Neural cell (in vitro differentiated cells): ENCODE results near the gene PGP. TPM values are rescaled to one million over a fixed set of nuclear protein-coding genes. Genes with fewer than 3 reads are reported as not detected.

Experiments used
- H2AFZ ChIP-seq: fragments of 200-600, 300-800 bp; sonication (generic), shearing (Covaris generic); 2 replicates; pipeline ENCODE4 v1.6.0; 2014; ENCODE audit warnings: low read depth, mild to moderate bottlenecking, antibody characterized with exemption, low read length, moderate library complexity
- H3F3A ChIP-seq: fragments of 200-600 bp; shearing (Covaris generic); 2 replicates; pipeline ENCODE4 v1.6.1; 2016; ENCODE audit warnings: mild to moderate bottlenecking, moderate library complexity, mixed read lengths, antibody characterized with exemption, low read length; ENCODE audit not compliant: insufficient read depth, poor library complexity, severe bottlenecking
- H3K27ac ChIP-seq: fragments of 200-600, 300-800 bp; sonication (generic), shearing (Covaris generic); 2 replicates; pipeline ENCODE4 v1.5.1; 2014; ENCODE audit warnings: mild to moderate bottlenecking, low read length, moderate library complexity
- H3K27me3 ChIP-seq: fragments of 300-800, 200-600 bp; sonication (generic), shearing (Covaris generic); 2 replicates; pipeline ENCODE4 v1.6.0; 2014; ENCODE audit warnings: mild to moderate bottlenecking, low read depth, low read length, moderate library complexity; ENCODE audit not compliant: insufficient read depth
- H3K36me3 ChIP-seq: fragments of 300-800, 200-600 bp; sonication (generic), shearing (Covaris generic); 2 replicates; pipeline ENCODE4 v1.5.1; 2014; ENCODE audit warnings: mild to moderate bottlenecking, antibody characterized with exemption, low read length, moderate library complexity; ENCODE audit not compliant: insufficient read depth
- H3K4me2 ChIP-seq: fragments of 300-800, 200-600 bp; sonication (generic), shearing (Covaris generic); 2 replicates; pipeline ENCODE4 v1.6.0; 2014; ENCODE audit warnings: mild to moderate bottlenecking, low read length
- H3K4me3 ChIP-seq: fragments of 300-800, 200-600 bp; sonication (generic), shearing (Covaris generic); 2 replicates; pipeline ENCODE4 v1.5.1; 2014; ENCODE audit warnings: mild to moderate bottlenecking, low read length, moderate library complexity
- H3K79me2 ChIP-seq: fragments of 200-600 bp; shearing (Covaris generic); replicated peaks from 2 replicates; pipeline ENCODE4 v1.6.0; 2014; ENCODE audit warnings: mild to moderate bottlenecking, low read length, moderate library complexity; ENCODE audit not compliant: insufficient read depth
- H3K9ac ChIP-seq: fragments of 300-800, 200-600 bp; sonication (generic), shearing (Covaris generic); 2 replicates; pipeline ENCODE4 v1.6.1; 2016; ENCODE audit warnings: mild to moderate bottlenecking, low read length, mixed read lengths
- H3K9me2 ChIP-seq: fragments of 200-600 bp; shearing (Covaris generic); 2 replicates; pipeline ENCODE4 v1.6.1; 2016; ENCODE audit warnings: mild to moderate bottlenecking, low read length, mixed read lengths; ENCODE audit not compliant: insufficient read depth
- H3K9me3 ChIP-seq: fragments of 200-600, 300-800 bp; sonication (generic), shearing (Covaris generic); 2 replicates; pipeline ENCODE4 v1.6.1; 2016; ENCODE audit warnings: mild to moderate bottlenecking, mixed run types, low read length, moderate library complexity, mixed read lengths
- H4K20me1 ChIP-seq: fragments of 200-600 bp; shearing (Covaris generic); 2 replicates; pipeline ENCODE4 v1.6.1; 2016; ENCODE audit warnings: mild to moderate bottlenecking, mixed run types; ENCODE audit not compliant: insufficient read depth
- CTCF ChIP-seq: fragments of 450-650 bp; IDR thresholded peaks from 2 replicates; pipeline ENCODE4 v1.5.1; 2014; ENCODE audit warnings: antibody characterized with exemption, mild to moderate bottlenecking, moderate library complexity; ENCODE audit not compliant: poor library complexity, severe bottlenecking
- EP300 ChIP-seq: fragments of 450-650 bp; conservative IDR thresholded peaks from 2 replicates; pipeline ENCODE4 v1.6.1; 2014; ENCODE audit warnings: antibody characterized with exemption, mild to moderate bottlenecking, moderate library complexity; ENCODE audit not compliant: poor library complexity, severe bottlenecking
- EZH2 ChIP-seq: fragments of 200-600, 300-800 bp; shearing (Covaris generic), sonication (generic); IDR thresholded peaks from 2 replicates; pipeline ENCODE4 v1.6.1; 2014; ENCODE audit warnings: antibody characterized with exemption, low read length, borderline replicate concordance, mild to moderate bottlenecking; ENCODE audit not compliant: insufficient read depth, poor library complexity, severe bottlenecking
- MXI1 ChIP-seq: fragments of 450-650 bp; conservative IDR thresholded peaks from 2 replicates; pipeline ENCODE4 v1.6.1; 2014; ENCODE audit warnings: antibody characterized with exemption, mild to moderate bottlenecking; ENCODE audit not compliant: poor library complexity, severe bottlenecking
- POLR2AphosphoS5 ChIP-seq: IDR thresholded peaks from 2 replicates; pipeline ENCODE4 v1.6.1; 2012
- RAD21 ChIP-seq: fragments of 450-650 bp; conservative IDR thresholded peaks from 2 replicates; pipeline ENCODE4 v1.6.1; 2014; ENCODE audit warnings: antibody characterized with exemption, mild to moderate bottlenecking, moderate library complexity
- REST ChIP-seq: IDR thresholded peaks from 2 replicates; pipeline ENCODE4 v1.6.1; 2012; ENCODE audit warnings: borderline replicate concordance
- SMC3 ChIP-seq: fragments of 450-650 bp; conservative IDR thresholded peaks from 2 replicates; pipeline ENCODE4 v1.6.1; 2014; ENCODE audit warnings: antibody characterized with exemption, mild to moderate bottlenecking, moderate library complexity; ENCODE audit not compliant: poor library complexity
- TAF1 ChIP-seq: IDR thresholded peaks from 2 replicates; pipeline ENCODE4 v1.6.1; 2012; ENCODE audit warnings: low read depth
- polyA plus RNA-seq: library from polyadenylated mRNA; depleted of rRNA; stranded (reverse); fragments of >200 nt; gene quantifications from 2 replicates; pipeline ENCODE4 v1.2.3, GENCODE V29; 2014

The PGP gene
- polyA plus RNA-seq, 1 donor from 2014 or later = 44.1 TPM

- Histone ChIP-seq H3K79me2 (peaks cover 2% of the 10 kb centered on the region), H2AFZ (no peak overlapping the region), H3K9me2 (no peaks in the 10 kb centered on the region), H4K20me1 (no peaks in the 10 kb centered on the region), H3K27me3 (peaks cover 3% of the 10 kb centered on the region), H3K36me3 (no peaks in the 10 kb centered on the region), H3K4me3 (no peak overlapping the region), H3K27ac (no peak overlapping the region), H3F3A (no peaks in the 10 kb centered on the region), H3K9ac (no peak overlapping the region), H3K9me3 (no peaks in the 10 kb centered on the region), H3K4me2 (no peak overlapping the region)
- TF ChIP-seq CTCF (no peak), EZH2 (no peak), MXI1 (no peak), SMC3 (no peak), POLR2AphosphoS5 (no peak), REST (no peak), EP300 (no peak), RAD21 (no peak), TAF1 (no peak)
Observed at GRCh38 chr16:2198283-2198682, 16.4 kb downstream of the PGP start.

GRCh38 chr16:2197765-2198164, 16.9 kb downstream of the PGP start:
- H4K20me1 ChIP-seq = no peaks in the 10 kb centered on the region
- H3K9me2 ChIP-seq = no peaks in the 10 kb centered on the region
- H3F3A ChIP-seq = no peaks in the 10 kb centered on the region
- H3K9me3 ChIP-seq = no peaks in the 10 kb centered on the region
- H2AFZ ChIP-seq = no peak overlapping the region
- H3K27ac ChIP-seq = no peak overlapping the region
- H3K9ac ChIP-seq = no peak overlapping the region
- no peak overlapping the region for H3K4me2 ChIP-seq
- no peak for TF ChIP-seq RAD21
- TF ChIP-seq SMC3 = no peak
- TF ChIP-seq POLR2AphosphoS5 = no peak
- no peak for TF ChIP-seq EP300
- TF ChIP-seq REST = no peak
- no peak for TF ChIP-seq TAF1
- TF ChIP-seq CTCF = no peak
- TF ChIP-seq MXI1 = no peak
- no peak for TF ChIP-seq EZH2
- H3K79me2 ChIP-seq = peaks cover 2% of the 10 kb centered on the region
- no peak overlapping the region for H3K4me3 ChIP-seq
- peaks cover 3% of the 10 kb centered on the region for H3K27me3 ChIP-seq
- no peaks in the 10 kb centered on the region for H3K36me3 ChIP-seq
